ENCODE measurements around the gene NUP62.
A peak's percentile ranks its signal among the peaks of the same experiment; 100 is the strongest.

Gene NUP62

DNA sequence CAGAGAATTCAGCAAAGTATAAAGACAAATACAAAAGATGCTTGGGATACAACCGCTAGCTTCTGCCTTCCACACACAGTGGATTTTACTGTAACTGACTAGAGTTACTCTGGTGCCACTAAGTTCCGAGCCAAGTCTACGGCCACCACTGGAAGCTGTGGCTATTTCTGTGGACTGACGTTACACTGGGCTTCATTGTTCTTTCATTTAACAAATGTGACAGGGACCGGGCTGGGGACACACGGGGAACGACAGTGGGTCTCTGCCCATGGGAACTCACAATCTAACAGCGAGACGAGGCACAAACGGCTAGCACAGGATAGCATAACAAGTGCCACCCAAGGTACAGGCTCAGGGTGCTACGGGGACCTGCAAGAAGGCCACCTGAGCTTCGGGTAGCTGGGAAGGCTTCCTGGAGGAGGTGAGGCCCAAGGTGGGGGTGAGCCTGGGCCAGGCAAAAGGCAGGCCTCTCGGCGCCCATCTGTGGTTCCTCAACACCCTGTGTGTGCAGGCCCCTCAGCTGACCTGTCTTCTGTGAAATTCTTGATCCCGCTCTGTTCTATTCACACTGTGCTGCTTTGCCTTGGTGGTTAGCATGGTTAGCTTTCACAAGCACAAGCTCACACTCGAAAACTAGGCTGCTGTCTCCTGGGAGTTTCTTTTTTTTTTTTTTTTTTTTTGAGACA, 22.3 kb downstream of the NUP62 start:
- DNase-seq (ENCODE audit: extremely low read depth in 1 of 2, low read depth in 1 of 2): no peak

DNA sequence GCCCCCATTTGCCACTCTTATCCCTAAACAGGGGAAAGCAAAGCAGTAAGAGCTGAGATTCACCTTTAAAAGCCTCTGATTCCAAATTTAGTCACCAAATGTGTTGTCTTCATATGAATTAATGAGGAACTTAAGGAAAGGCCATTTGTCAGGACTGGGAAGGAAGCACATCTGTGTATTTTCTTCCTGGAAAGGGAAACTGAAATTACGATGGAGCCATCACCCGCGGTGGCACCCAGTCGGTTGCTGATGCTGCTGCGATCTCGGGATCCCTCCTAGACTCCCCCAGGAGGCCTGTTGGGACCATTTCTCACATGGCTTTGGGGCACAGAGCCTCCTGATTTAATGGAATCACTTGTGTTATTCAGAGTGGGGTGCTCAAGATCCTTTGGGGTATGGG, 25.2 kb downstream of the NUP62 start:
- no peak for DNase-seq (ENCODE audit: extremely low read depth in 1 of 2, low read depth in 1 of 2)

DNA sequence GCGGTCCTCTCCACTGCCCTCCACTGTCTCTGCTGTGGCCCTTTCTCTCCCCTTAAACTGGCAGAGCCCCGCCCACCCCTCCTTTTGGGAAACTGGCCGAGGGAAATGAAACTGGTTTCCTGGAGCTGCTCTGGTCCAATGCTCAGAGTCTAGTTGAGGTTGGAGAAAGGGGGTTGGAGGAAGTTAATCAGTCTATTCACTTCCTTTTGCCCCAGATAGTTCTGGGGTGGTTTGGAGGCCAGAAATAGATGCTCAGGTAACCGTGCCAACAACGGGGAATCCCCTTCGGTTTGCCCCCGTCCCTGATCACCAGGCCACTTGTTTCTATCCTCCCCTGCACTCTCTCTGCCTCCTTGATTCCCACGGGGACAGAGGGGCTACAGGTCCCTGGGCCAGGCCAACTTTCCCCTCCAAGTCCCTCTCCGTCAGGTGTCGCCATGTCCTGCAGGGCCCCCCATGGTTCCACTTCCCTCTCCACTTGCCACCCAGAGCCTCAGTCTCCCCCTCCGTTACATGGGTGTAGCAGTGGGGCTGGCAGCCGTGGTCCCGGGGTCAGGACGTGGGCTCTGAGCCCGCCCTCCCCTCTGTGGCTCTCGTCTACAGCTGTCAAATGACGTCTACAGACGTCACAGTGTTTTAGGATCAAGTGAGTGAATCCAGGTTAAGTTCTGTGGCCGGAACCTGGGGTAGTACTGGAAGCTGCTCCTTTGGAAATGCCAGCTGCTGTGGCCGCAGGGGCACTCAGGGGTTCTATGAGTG, 32.3 kb downstream of the NUP62 start, which contains the start of gene IL4I1:
TSS of gene IL4I1 (minus strand) at position 25 of the 759 bp plus-strand sequence. CDS start 727 bp downstream, outside the sequence.
- DNase-seq (ENCODE audit: extremely low read depth in 1 of 2, low read depth in 1 of 2): peak; percentile 40 to 70

DNA sequence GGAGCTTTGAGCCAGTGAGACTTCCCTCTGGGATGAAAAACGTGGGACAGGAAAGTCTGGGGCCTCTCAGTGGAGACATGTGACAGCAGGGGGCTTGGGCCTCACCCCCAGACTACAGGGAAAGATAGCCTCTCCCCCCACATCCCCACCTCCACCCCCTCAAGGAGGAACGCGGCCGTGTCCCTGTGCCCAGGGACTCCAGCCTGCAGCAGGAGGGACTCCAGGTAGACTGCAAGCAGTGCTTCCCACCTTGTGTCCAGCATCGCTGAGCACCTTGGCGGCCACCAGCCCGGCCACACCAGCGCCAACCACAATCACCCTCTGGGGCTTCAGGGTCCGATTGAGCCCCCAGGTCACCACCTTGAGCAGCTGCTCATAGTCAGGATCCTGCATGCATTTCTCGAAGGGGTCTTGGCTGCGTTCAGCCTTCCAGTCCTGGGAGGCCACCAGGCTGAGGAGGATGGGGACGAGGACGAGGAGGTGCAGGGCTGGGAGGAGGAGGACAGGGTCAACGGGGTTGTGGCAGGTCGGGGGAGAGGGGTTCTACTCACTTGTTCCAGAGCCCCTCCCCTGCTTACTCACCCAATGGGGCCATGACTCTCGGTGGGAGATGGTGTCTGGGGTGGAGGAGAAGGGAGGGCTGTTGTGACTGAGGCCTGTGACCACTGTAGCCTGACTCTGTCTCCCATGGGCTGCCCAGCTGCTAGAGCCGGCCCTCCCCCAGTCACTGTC, 33.6 kb downstream of the NUP62 start:
- DNase-seq (ENCODE audit: extremely low read depth in 1 of 2, low read depth in 1 of 2): peak in 1 of 2 donors; percentile 64

DNA sequence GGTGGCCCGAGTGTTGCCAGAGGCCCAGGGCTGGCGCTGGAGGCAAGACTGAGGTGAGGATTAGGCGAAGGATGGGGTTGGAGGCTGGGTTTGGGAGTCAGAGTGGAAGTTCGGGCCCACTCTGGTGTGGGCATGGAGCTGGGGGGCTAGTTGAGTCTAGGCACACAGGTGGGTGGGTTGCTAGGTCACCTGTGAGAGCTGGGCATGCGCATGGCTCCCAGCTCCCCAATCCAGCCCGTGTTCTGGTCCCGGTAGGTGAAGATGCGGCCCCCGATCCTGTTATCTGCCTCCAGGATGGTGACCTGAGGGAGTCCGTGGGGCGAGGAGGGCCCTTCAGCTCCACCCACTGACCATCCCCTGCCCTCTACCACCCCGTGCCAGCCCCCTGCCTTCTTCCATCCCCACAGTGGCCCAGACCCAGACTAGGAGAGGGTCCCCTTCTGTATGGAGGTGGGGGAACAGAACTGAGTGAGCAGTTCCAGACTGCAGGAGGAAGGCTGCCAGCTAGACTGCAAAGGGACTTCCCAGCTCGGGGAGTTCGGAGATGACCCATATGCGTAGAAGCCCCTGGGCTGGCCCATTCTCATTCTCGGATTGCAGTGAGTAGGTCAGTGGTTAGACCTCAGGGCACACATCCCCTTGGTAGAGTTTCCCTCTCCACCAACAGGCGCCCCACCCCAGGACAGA, 34.3 kb downstream of the NUP62 start:
- peak in 1 of 2 donors; percentile 73 for DNase-seq (ENCODE audit: extremely low read depth in 1 of 2, low read depth in 1 of 2)

DNA sequence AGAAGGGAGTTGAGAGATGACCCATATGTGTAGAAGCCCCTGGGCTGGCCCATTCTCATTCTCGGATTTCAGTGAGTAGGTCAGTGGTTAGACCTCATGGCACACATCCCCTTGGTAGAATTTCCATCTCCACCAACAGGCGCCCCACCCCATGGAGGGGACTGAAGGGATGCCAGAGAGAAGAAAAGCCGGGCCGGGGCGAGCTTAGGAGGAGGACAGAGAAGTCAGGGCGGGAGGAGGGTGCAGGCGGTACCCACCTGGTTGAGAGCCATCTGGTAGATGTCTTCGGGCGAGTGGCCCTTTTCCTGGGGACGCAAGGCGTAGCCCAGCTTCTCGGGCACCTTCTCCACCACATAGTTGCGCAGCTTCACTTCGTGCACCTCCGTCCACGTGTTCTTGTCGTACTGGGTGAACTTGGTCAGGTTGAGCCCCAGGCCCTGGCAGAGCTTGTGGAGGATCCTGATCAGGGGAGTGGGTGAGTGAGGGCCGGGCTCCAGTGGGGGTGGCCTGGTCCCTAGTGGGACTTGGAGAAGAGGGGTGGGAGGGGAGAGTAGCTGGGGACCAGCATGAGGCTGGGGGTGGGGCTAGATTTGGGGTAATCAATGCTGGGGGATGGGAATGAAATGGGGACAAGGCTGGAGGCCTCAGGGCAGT, 35.2 kb downstream of the NUP62 start:
- DNase-seq (ENCODE audit: extremely low read depth in 1 of 2, low read depth in 1 of 2): peak in 1 of 2 donors; percentile 37

DNA sequence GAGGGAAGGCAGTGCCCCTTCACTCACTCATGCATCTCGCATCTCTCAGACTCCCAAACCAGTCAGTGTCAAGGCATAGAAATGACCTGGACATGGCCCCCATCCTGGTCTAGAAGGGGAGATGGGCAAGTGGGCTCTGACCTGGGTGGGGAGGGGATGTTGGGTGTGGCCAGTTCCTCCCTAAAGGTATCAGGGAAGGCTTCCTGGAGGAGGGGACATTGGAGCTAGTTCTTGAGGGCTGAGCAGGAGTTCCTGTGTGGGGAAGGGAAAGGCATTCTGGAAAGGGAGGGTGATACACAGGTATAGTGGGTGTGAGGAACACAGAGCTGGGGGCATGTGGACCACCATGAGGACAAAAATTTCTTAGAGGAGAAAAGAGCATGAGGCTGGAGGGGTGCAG, 36.6 kb downstream of the NUP62 start:
- no peak for DNase-seq (ENCODE audit: extremely low read depth in 1 of 2, low read depth in 1 of 2)

DNA sequence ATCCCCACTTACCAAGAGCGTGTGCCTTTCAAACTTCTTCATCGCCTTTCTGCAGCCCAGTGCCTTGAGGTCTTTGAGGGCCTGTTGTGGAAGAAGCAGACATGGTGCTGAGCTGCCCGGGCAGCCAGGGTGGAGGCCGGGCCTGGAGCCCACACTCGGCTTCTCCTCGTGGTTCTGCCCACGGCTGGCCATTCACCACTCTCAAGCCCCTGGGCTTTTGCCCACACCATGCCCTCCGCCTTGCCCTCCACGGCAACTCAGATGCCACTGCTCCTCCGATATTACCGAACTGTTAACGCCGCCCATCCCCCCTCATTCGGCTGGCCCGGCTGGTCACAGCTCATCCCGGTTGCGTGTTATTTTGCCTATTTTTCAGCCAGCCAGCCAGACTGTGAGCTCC, 37.9 kb downstream of the NUP62 start:
- no peak for DNase-seq (ENCODE audit: extremely low read depth in 1 of 2, low read depth in 1 of 2)

DNA sequence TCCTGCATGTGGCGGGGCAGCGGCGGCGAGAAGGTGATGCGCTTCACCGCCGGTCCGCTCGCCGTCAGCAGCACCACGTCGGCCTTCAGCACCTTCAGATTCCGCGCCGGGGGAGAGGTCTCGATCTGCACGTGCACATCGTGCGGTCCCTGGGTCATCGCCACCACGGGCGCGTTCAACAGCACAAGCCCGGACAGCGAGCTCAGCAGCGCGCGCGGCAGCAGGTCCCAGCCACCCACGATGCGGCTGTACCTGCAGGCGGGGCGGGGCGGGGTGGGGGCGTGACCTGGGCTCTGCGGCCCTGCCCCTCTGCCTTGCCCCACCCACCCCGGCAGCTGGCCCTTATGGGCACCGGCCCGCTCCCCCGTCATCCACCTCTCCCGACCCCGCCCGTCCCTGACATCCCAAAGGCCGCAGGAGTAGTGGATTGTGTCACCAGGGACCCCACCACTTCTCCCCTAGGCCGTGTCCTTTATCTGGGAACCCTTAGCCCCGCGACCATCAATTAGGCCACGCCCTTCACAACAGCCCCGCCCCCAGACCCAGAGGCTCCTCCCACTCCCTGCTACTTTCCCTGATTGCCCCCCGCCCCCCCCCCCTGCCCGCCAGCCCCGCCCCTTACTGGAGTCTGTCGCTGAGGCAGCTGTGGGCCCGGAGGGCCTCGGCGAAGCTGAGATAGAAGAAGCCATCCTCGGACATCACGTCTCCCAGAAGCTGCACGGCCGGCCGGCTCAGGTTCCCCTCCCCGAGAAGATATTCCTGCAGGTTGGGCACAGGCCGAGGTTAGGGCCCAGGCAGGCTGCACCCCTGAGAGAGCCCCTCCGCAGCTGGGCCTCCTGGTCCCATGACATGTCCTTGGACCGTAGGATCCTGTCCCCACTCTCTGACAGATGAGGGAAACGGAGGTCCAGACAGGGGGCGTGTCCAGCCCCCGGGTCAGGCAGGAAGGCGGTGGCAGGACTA, 38.7 kb downstream of the NUP62 start:
- DNase-seq (ENCODE audit: extremely low read depth in 1 of 2, low read depth in 1 of 2): peak in 1 of 2 donors; percentile 47

DNA sequence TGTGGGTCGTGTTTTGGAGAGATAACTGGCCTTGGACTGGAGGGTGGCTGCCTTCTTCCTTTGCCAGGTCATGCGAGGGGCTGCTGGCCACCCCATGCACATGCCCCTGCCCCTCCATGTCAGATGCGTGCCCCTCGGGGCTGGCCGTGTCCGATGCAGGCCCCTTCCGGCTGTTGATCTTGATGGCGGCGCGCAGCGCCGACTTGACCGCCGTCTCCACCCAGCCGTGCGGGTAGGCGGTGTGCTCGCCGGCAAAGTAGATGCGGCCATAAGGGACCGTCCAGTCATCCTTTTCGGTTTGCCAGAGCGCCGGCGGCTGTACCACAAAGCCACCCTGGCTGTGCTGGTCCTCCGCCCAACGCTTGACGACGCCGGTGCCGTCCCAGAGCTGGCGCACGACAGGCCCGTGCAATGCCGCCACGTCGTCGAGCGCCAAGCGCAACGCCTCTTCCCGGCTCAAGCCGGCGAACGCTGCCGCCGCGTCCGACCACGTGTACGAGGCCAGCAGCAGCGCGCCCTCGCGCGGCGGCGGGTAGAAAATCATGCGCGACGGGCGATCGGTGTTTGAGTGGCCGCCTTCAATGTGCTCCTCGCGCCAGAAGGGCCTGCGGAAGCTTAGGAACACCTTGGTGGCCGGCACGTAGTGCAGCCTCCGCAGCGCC, 39.5 kb downstream of the NUP62 start:
- peak; percentile 53 to 62 for DNase-seq (ENCODE audit: extremely low read depth in 1 of 2, low read depth in 1 of 2)

DNA sequence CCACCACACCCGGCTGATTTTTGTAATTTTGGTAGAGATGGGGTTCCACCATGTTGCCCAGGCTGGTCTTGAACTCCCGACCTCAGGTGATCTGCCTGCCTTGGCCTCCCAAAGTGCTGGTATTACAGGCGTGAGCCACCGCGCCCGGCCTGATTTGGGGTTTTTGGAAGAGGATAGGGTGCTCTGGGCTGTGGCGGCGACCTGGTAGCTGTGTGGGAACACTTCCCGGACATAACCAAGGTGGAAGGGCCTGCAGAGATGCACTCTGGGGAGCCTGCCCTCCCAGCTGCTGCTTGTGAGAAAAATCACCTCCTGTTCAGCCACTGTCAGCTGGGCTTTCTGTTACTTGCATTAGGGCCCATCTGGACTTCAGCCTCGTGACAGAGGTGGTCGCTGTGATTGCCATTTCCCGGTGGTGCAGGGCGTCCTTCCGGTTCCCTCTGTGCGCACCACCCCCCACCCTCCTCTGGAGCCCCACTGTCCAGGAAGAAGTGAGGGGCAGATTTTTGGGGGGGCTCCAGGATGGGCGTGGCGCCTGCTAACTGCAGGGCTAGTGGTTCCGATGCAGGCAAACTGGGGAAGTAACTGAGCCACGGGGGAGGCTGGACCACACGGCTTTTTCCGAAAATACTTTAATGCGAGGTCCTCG, 40.1 kb downstream of the NUP62 start:
- no peak for DNase-seq (ENCODE audit: extremely low read depth in 1 of 2, low read depth in 1 of 2)

DNA sequence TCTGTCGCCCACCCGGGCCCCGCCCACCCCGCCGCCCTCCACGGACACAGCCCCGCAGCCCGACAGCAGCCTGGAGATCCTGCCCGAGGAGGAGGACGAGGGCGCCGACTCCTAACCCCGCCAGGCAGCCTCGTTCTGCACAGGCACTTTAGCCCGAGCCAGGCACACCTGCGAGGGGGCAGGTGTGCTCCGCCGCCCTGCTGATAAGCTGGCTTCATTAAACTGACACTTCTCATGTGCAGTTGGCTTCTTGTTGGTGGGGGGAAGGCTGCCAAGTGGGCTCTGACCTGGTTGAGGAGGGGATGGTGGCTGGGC, 40.8 kb downstream of the NUP62 start:
- DNase-seq (ENCODE audit: extremely low read depth in 1 of 2, low read depth in 1 of 2): no peak

DNA sequence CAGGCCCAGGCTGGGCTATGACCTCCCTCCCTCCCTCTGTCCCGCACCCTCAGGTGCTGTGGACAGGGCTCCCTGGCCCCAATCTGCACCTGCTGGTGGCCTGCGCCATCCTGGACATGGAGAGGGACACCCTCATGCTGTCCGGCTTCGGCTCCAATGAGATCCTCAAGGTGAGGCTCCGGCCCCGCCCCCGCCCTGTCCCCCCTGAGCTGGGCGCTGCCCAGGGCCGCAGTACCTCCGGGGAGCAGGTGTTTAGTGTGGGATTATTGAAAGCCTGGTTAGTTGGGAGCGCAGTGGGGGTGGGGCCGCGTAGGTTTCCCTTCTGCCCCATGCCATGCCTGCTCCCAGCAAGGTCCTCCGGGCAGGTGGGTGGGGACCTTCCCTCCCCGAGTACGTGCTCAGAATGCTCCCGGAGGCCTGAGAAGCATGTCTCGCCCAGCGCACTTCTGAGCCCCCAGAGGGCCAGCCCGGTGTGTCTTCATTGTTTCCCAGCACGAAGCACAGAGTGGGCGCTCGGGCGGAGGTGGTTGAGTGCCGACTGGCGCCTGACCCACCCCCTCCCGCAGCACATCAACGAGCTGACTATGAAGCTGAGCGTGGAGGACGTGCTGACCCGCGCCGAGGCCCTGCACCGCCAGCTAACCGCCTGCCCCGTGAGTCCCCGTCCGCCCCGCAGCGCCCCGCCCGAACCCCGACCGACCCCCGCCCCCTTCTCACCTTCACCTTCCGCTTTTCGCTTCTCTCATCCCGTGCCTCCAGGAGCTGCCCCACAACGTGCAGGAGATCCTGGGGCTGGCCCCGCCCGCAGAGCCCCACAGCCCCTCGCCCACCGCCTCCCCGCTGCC, 41.4 kb downstream of the NUP62 start:
- DNase-seq (ENCODE audit: extremely low read depth in 1 of 2, low read depth in 1 of 2): no peak

DNA sequence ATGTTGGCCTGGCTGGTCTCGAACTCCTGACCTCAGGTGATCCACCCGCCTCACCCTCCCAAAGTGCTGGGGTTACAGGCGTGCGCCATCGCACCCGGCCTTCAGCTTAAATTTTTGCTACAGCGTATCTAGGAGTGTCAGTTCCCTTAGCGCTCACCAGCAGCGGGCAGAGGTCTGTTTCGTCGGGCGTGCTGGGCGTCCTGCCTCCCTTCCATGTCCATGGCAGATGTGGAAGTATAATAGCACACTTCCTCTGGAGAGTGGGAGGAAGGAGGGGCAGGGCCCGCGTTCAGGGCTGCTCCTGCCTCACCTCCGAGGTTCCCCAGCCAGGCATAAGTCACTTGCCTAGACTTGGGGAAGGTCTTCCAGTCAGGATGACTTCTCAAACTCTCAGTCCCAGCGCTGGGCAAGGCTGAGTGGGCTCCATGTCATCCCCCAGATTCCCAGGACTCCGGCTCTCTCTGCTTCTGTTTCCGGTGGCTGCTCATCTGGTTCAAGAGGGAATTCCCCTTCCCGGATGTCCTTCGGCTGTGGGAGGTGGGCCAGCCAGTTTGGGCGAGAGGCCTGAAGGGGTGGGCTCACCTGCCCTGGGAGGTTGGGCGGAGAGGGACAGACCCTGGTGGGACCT, 42.2 kb downstream of the NUP62 start:
- DNase-seq (ENCODE audit: extremely low read depth in 1 of 2, low read depth in 1 of 2): no peak

DNA sequence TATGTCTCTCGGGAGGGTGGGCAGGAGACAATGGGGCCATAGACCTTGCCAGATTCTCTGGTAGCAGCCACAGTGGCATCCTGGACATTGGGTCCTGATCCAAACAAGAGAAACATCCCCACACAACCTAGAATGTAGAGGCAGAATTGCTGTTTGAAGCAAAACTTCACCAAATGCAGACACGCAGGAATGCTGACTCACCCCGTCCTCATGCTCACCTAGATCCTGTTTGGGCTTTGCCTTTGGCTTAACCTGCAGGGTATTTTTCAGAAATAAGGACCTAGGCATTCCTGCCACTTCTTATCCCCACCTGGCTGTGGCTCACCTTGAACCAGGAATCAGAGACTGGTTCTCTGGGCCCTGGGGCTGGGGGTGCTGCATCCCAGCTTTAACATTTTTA, 44.5 kb downstream of the NUP62 start:
- DNase-seq (ENCODE audit: extremely low read depth in 1 of 2, low read depth in 1 of 2): no peak

DNA sequence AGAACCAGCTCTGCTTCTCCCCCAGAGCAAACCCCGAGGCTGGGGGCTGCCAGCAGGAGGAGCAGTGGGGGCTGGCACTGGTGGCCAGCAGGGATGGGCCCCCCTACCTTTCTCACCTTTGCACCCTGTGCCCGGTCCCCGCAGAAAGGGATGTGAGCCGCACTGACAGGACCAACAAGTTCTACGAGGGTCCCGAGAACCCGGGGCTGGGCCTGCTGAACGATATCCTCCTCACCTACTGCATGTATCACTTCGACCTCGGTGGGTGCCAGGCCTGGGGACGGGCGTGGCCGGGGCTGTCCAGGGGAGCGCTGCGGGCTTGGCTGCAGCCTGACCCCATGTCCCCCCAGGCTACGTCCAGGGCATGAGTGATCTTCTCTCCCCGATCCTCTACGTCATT, 45.2 kb downstream of the NUP62 start:
- no peak for DNase-seq (ENCODE audit: extremely low read depth in 1 of 2, low read depth in 1 of 2)

DNA sequence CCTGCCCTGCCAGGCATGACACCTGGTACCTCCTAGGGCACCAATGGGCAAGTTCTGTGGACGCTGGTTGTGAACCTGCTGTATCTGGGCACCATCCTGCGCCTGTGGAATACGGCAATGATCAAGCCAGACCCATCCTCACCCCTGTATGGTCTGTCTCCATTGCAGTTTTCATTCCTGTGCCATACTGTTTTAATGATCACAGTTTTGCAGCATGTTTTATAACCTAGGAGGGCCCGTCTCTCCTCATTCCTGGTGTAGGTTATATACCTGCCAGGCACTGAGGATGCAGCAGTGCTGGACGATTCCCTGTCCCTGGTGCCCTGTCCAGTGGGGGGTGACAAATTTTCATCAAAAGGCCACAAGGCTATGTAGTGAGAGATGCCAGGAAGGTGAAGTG, 46.2 kb downstream of the NUP62 start:
- no peak for DNase-seq (ENCODE audit: extremely low read depth in 1 of 2, low read depth in 1 of 2)
